HG02870 (cell line): ENCODE measurements around the gene SP7.

Source experiments
- ATAC-seq: cut with Tn5 transposase; IDR thresholded peaks from one replicate; pipeline ENCODE4 v1.9.1; 2021; ENCODE audit warnings: mild to moderate bottlenecking, moderate library complexity; ENCODE audit not compliant: unreplicated experiment

SP7 gene

GRCh38 chr12:53279283-53279869 is 56.8 kb downstream of the SP7 start:
- no peak for ATAC-seq

- no peak for ATAC-seq
Measured at GRCh38 chr12:53277981-53278380, 58.2 kb downstream of the SP7 start.
